OCI-LY7 (cell line): ENCODE results near the gene CFP. TPM values are rescaled to one million over a fixed set of nuclear protein-coding genes. Genes with fewer than 3 reads are reported as not detected.
"Not testable (repeated sequence)": the region's sequence is repeated elsewhere in the genome, so short reads cannot be mapped to it uniquely, and the experiment has no call there.

Experiments
- Bru-seq: library from RNA; stranded (reverse); fragments of 400-500 nt; gene quantifications from one replicate; lab custom pipeline; 2021; lab: Mats Ljungman, UMichigan
- BruChase-seq, 2 experiments: library from RNA; stranded (reverse); fragments of 400-500 nt; gene quantifications; one replicate each; lab custom pipeline; 2021; lab: Mats Ljungman, UMichigan
- BruUV-seq: library from RNA; stranded (reverse); fragments of 400-500 nt; replicated peaks from 2 replicates; lab custom pipeline; 2021; lab: Mats Ljungman, UMichigan
- CTCF ChIA-PET: fragments of 300-600 bp; sonication (Branson Sonifier 250); formaldehyde crosslinking; loops from one replicate; lab custom pipeline; 2022; ENCODE audit warnings: antibody characterized with exemption; ENCODE audit not compliant: unreplicated experiment; lab: Charles Lee
- POLR2A ChIA-PET: fragments of 300-600 bp; sonication (Branson Sonifier 250); formaldehyde crosslinking; loops from one replicate; lab custom pipeline; 2022; ENCODE audit warnings: antibody characterized with exemption; lab: Charles Lee
- DNase-seq: peaks from one replicate; pipeline ENCODE4 v3.0.0-alpha.2; 2015; ENCODE audit warnings: low spot score
- H2AFZ ChIP-seq: fragments of 200-600 bp; sonication (generic), shearing (Covaris generic); 2 replicates; pipeline ENCODE4 v1.6.1; 2014; ENCODE audit warnings: mild to moderate bottlenecking, antibody characterized with exemption, low read length, moderate library complexity
- H3K27ac ChIP-seq: fragments of 200-600 bp; sonication (generic); 2 replicates; pipeline ENCODE4 v1.5.1; 2014; ENCODE audit warnings: mixed run types, low read depth, mild to moderate bottlenecking, moderate library complexity, low read length, inconsistent platforms; ENCODE audit not compliant: poor library complexity, severe bottlenecking
- H3K36me3 ChIP-seq: fragments of 200-600 bp; sonication (generic); 2 replicates; pipeline ENCODE4 v1.6.1; 2014; ENCODE audit warnings: mild to moderate bottlenecking, antibody characterized with exemption, low read length, moderate library complexity, mixed read lengths; ENCODE audit not compliant: insufficient read depth
- H3K4me1 ChIP-seq: fragments of 200-600 bp; sonication (generic); 2 replicates; pipeline ENCODE4 v1.5.1; 2014; ENCODE audit warnings: mild to moderate bottlenecking, low read length; ENCODE audit not compliant: insufficient read depth, poor library complexity, severe bottlenecking
- H3K4me2 ChIP-seq: fragments of 200-600 bp; sonication (generic); 2 replicates; pipeline ENCODE4 v1.6.1; 2014; ENCODE audit warnings: mild to moderate bottlenecking, low read length
- H3K4me3 ChIP-seq: fragments of 200-600 bp; sonication (generic); 2 replicates; pipeline ENCODE4 v1.5.1; 2014; ENCODE audit warnings: mild to moderate bottlenecking, low read depth, low read length; ENCODE audit not compliant: poor library complexity, severe bottlenecking
- H3K79me2 ChIP-seq: fragments of 200-600 bp; sonication (generic); 2 replicates; pipeline ENCODE4 v1.6.1; 2016; ENCODE audit warnings: low read depth, mild to moderate bottlenecking, low read length, moderate library complexity, mixed read lengths; ENCODE audit not compliant: insufficient read depth
- H3K9me2 ChIP-seq: fragments of 200-600 bp; sonication (generic); 2 replicates; pipeline ENCODE4 v1.6.1; 2016; ENCODE audit warnings: mild to moderate bottlenecking, low read length, mixed read lengths; ENCODE audit not compliant: insufficient read depth
- H3K9me3 ChIP-seq: fragments of 200-600 bp; sonication (generic); 2 replicates; pipeline ENCODE4 v1.6.1; 2014; ENCODE audit warnings: mild to moderate bottlenecking, mixed run types, low read length, mixed read lengths
- H4K20me1 ChIP-seq: fragments of 200-600 bp; sonication (generic); 2 replicates; pipeline ENCODE4 v1.6.1; 2014; ENCODE audit warnings: mild to moderate bottlenecking, antibody characterized with exemption, low read length, moderate library complexity, mixed read lengths; ENCODE audit not compliant: insufficient read depth
- CTCF ChIP-seq: fragments of 200-600 bp; sonication (generic); conservative IDR thresholded peaks from 2 replicates; pipeline ENCODE4 v1.5.1; 2014; ENCODE audit warnings: mild to moderate bottlenecking, antibody characterized with exemption, low read length, moderate library complexity, mixed read lengths
- EZH2phosphoT487 ChIP-seq: fragments of 200-600 bp; sonication (generic); IDR thresholded peaks from 2 replicates; pipeline ENCODE4 v1.6.1; 2018; ENCODE audit warnings: low read depth, borderline replicate concordance, mild to moderate bottlenecking, mixed run types, antibody characterized with exemption, low read length, moderate library complexity, mixed read lengths
- intact Hi-C: fragments of 100-400 bp; cut with micrococcal nuclease; formaldehyde crosslinking; loops from one replicate; pipeline ENCODE4 v1.10.0; 2022; ENCODE audit not compliant: unreplicated experiment
- long read RNA-seq: library from polyadenylated mRNA; stranded (forward); transcript quantifications from one replicate; pipeline ENCODE4 v2.0.0, GENCODE V29; 2022
- total RNA-seq, 2 experiments: library from RNA; depleted of rRNA in 1 of 2; stranded (reverse); fragments of >200 nt in 1 of 2; shearing (Covaris generic) in 1 of 2; gene quantifications; 2 replicates each; pipeline ENCODE4 v1.2.3, GENCODE V29; 2014 to 2022

The CFP gene
- total RNA-seq (2014; rRNA removed; shearing (Covaris generic)), result 2.0 and 4.7 TPM in 2 replicates
- total RNA-seq (2022), result 4.1 and 4.2 TPM in 2 replicates
- percentile 38 among the genes with signal in this experiment for Bru-seq, nascent RNA
- BruChase-seq, experiment 1, labeled RNA remaining after a 6-hour chase, result percentile 40 among the genes with signal in this experiment
- percentile 45 among the genes with signal in this experiment for BruChase-seq, experiment 2, labeled RNA remaining after a 2-hour chase
- long read RNA-seq, partial matches to known transcripts, result 0 of 5 reads
- long read RNA-seq, other reads (novel, unspliced or antisense), result 2 of 5 reads

DNA sequence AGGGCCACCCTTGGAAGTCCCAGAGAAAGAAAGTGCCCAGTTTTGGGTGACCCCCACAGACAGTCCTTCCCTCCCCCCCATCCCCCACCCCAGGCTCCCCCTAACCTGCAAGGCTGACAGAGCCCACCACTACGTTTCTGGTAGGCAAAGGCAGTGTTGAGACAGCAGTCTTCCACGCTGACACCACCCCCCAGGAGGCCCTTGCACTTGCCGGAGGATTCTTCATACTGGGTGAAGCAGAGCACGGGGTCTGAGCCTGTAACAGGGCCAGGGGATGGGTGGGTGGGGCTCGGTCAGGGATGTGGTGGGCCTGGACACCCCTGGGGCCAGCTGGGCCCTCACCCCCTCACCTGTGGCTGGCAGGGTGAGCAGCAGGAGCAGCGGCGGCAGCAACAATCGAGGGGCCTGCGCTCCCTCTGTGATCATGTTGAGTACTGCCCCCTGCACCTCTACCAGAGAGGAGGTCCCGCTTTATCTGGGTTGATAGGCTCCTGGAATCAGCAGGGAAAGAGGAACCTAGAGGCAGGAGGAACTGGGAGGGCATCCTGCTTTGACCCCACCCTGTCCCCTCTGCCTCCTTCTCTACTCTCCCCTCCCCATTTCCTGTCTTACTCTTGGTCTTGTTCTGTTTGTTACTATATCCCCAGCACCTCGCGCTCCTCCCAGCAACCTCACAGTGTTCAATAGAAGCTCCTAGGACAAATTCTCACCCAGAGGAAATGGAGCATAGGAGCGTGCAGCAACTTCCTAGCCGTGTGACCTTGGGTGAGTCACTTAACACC is at the start of gene CFP:
CFP (minus strand) TSS at position 512 of the 782 bp plus-strand sequence; CDS start at position 426, 86 bp downstream.
- peak; percentile 40 for DNase-seq
- H3K9me2 ChIP-seq, result no peaks in the 10 kb centered on the region
- H3K79me2 ChIP-seq, result no peaks in the 10 kb centered on the region
- H3K4me3 ChIP-seq, result no peak within 1 kb of the TSS
- intact Hi-C loops, result loop anchor here (1.0 to 5.0 kb wide), 2 partner anchors 44 to 67 kb away; partner anchors contain the start of gene ARAF
- peaks cover 17% of the 10 kb centered on the region for H3K4me1 ChIP-seq
- no TSS peak for BruUV-seq
- TF ChIP-seq CTCF (no peak), EZH2phosphoT487 (no peak)
- no peaks in the 10 kb centered on the region for H4K20me1 ChIP-seq
- H3K27ac ChIP-seq, result no peak within 1 kb of the TSS
- H2AFZ ChIP-seq, result peak within 1 kb of the TSS; percentile 49
- ChIA-PET POLR2A (no interaction called here), CTCF (no interaction called here)
- no peaks in the 10 kb centered on the region for H3K9me3 ChIP-seq
- H3K4me2 ChIP-seq, result peak within 1 kb of the TSS; percentile 37
- peaks cover 2% of the 10 kb centered on the region; the same call in 1 of the 2 replicates for H3K36me3 ChIP-seq

GRCh38 chrX:47675959-47676859 is 46.5 kb upstream of the CFP start:
- POLR2A ChIA-PET, H2AFZ ChIP-seq, H3K9me3 ChIP-seq: not testable (repeated sequence)

DNA sequence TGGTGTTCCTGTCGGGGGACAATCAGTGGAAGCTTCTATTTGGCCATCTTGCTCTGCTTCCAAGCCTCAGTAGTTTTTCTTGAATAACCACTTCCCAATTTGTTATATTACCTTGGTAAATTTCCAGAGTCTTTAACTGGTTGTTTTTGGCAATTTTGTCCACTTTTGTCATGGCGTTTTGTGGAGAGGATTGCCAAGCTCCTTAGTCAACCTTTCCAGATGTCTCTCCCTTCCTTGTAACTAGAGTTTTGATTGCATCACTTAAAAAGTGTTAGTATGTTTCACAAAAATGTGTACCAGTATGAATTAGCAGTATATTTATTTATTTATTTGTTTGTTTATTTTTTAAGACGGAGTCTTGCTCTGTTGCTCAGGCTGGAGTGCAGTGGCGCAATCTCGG is 45.0 kb upstream of the CFP start:
- Histone ChIP-seq H4K20me1 (no peaks in the 10 kb centered on the region), H3K27ac (no peak overlapping the region), H3K4me2 (no peak overlapping the region), H3K4me3 (no peak overlapping the region), H3K4me1 (no peaks in the 10 kb centered on the region), H3K79me2 (no peaks in the 10 kb centered on the region), H3K9me3 (no peaks in the 10 kb centered on the region), H2AFZ (no peak overlapping the region), H3K9me2 (no peaks in the 10 kb centered on the region), H3K36me3 (no peaks in the 10 kb centered on the region)
- ChIA-PET CTCF (no interaction called here), POLR2A (no interaction called here)
- intact Hi-C loops, result no loop called here
- TF ChIP-seq EZH2phosphoT487 (no peak), CTCF (no peak)
- no TSS peak for BruUV-seq
- DNase-seq, result no peak

More at GRCh38 chrX:47675959-47676859, 46.5 kb upstream of the CFP start:
- H3K36me3 ChIP-seq, H3K4me3 ChIP-seq, CTCF ChIA-PET, H3K79me2 ChIP-seq, H3K27ac ChIP-seq, H3K4me2 ChIP-seq, H4K20me1 ChIP-seq, H3K9me2 ChIP-seq, H3K4me1 ChIP-seq, BruUV-seq, intact Hi-C loops, DNase-seq: not testable (repeated sequence)

GRCh38 chrX:47665797-47666196 is 36.1 kb upstream of the CFP start:
- H3K4me2 ChIP-seq, H2AFZ ChIP-seq, H3K4me3 ChIP-seq, H3K4me1 ChIP-seq, H3K79me2 ChIP-seq, H4K20me1 ChIP-seq, BruUV-seq, H3K9me3 ChIP-seq, CTCF ChIA-PET, intact Hi-C loops, H3K9me2 ChIP-seq, DNase-seq, H3K36me3 ChIP-seq, POLR2A ChIA-PET, H3K27ac ChIP-seq: not testable (repeated sequence)
